Omental fat pad (tissue), 4 donors: ENCODE measurements around the gene ESR1. TPM values are rescaled to one million over a fixed set of nuclear protein-coding genes. Genes with fewer than 3 reads are reported as not detected.
"Not testable (repeated sequence)": the region's sequence is repeated elsewhere in the genome, so short reads cannot be mapped to it uniquely, and the experiment has no call there.

ENCODE experiments used
- ATAC-seq: fragments of 150-250 bp; one replicate; pipeline ENCODE4 v1.9.1; 2016; ENCODE audit warnings: mild to moderate bottlenecking, moderate library complexity; ENCODE audit not compliant: low FRiP score
- DNase-seq: peaks from one replicate; pipeline ENCODE4 v3.0.0-alpha.2; 2019; ENCODE audit warnings: low spot score
- total RNA-seq, 4 donors: library from RNA; depleted of rRNA; stranded (reverse); fragments of >200 nt; gene quantifications; one replicate each; pipeline ENCODE4 v1.1.0, GENCODE V29; 2016
- TF ChIP-seq, protein P1 (sequence below), 3 donors: fragments of 450-650 bp; IDR thresholded peaks; one replicate each; pipeline ENCODE4 v1.5.1; 2016 to 2017; ENCODE audit warnings: antibody characterized with exemption in 3 of 3, mild to moderate bottlenecking in 3 of 3, moderate library complexity in 2 of 3

The ESR1 gene
- total RNA-seq, 4 donors from 2014 or later: 2.3 to 4.9 (median 3.8) TPM

DNA sequence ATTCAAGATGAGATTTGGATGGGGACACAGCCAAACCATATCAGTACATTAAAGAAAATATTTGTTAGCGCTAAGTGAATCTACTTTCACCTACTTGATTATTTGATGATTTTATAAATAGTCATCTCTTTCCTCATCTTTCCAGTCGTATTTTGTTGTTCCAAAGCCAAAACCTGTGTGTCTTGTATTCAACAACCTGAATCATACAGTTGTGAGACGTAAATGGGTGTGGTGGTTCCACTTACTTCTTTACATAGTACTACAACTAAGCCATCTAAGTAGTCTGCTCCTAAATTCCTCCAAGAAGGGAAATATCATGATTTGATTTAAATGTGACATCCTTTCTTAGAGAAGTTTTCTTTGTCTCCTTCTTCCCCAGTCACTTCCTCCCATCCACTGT is 132.8 kb downstream of the ESR1 start:
- TF ChIP-seq, protein P1, sequence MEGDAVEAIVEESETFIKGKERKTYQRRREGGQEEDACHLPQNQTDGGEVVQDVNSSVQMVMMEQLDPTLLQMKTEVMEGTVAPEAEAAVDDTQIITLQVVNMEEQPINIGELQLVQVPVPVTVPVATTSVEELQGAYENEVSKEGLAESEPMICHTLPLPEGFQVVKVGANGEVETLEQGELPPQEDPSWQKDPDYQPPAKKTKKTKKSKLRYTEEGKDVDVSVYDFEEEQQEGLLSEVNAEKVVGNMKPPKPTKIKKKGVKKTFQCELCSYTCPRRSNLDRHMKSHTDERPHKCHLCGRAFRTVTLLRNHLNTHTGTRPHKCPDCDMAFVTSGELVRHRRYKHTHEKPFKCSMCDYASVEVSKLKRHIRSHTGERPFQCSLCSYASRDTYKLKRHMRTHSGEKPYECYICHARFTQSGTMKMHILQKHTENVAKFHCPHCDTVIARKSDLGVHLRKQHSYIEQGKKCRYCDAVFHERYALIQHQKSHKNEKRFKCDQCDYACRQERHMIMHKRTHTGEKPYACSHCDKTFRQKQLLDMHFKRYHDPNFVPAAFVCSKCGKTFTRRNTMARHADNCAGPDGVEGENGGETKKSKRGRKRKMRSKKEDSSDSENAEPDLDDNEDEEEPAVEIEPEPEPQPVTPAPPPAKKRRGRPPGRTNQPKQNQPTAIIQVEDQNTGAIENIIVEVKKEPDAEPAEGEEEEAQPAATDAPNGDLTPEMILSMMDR (IDR thresholded peaks at IDR 0.05): no peak
- ATAC-seq (no peak), DNase-seq (no peak)

DNA sequence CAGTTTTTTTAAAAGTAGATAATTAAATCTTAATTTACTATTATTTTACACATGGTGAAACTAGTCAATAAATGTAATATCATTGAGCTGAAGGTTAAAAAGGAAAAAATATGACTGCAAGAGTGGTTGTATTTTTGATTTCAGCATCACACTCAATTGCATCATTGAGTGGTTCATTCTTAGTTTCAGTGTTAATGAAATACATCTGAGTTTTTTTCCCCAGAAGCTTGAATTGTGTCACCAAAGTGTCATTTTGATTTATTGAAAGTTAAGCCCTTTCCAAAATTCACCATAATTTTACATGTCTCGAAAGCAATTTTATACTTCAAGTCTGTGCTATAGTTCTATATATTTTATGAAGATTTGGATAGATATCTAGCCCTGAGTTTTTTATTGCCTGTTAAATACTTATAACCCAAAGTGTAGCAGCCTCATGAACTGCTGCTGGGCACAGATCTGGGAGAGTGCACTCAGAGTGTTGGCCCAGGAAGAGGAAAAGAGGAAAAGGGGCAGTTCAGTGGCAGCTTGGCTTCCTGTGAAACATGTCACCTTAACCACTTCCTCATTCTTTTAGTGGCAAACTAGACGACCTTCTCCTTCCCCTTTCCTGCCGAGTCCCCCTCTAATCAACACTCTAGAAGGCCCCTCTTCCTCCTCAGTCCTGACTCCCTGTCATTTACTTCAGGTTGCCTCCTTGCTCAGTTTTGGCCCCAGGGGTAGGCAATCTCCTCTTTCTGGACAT is 140.7 kb downstream of the ESR1 start:
- no peak for DNase-seq
- no peak for ATAC-seq
- TF ChIP-seq, protein P1 (IDR thresholded peaks at IDR 0.05): no peak

DNA sequence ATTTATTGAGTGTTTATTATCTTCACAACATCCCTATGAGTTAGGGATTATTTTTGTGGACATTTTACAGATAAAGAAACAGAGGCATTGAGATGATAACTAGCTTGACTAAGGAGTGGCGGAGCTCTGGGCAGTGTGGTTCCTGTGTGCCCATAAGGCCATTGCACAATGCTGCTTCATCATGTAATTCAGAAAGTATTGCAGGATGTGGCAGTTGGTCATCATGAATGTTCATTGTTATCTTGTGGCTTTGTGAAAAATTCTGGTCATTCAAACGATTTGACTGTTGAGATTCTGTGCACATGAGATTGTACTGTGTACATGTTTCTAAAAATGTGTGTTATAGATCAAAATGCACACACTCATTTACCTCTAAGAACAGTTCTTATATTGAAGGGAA is 150.8 kb downstream of the ESR1 start:
- ATAC-seq: no peak
- TF ChIP-seq, protein P1 (IDR thresholded peaks at IDR 0.05): no peak

DNA sequence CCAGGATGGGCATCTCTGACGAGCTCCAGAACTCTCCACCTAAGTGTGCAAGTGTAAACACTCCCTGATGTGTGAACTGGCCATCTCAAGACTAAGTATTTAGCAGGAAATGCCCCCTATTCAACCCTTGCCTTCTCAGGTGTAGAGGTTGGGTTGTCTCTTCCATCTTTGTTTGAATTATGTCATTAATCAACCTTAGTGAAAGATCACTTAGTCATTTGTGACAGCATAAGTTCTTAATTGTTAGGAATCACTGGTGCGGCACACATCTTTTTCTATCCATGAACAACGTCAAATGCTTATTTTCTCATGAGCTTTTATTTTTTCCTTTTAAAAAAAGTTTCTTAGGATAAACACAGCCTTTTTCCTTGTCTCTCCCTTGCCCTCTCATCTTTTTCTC is 151.6 kb downstream of the ESR1 start:
- no peak for ATAC-seq
- TF ChIP-seq, protein P1 (IDR thresholded peaks at IDR 0.05): no peak
- DNase-seq: no peak

More for the DNA sequence above, 150.8 kb downstream of the ESR1 start:
- DNase-seq: no peak

DNA sequence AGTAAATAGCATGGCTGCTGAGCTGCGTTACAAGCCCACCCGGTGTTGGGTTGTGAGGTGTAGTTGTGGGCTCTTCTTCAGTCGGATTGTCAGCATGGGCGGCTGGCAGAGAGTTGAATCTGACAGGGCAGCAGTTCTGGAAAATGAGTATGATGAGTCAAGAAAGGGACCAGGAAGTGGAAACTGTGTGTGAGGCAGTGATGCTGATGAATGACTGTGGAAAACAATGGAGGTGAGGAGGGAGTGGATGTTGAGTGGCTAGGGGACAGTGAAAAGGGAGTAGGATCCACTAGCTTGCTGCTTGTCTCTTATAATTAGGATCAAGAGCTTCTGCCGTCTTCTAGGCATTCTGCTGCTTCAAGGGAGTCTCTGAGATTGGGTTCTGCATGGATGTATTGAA is 154.3 kb downstream of the ESR1 start:
- TF ChIP-seq, protein P1 (IDR thresholded peaks at IDR 0.05): no peak
- DNase-seq (no peak), ATAC-seq (no peak)

DNA sequence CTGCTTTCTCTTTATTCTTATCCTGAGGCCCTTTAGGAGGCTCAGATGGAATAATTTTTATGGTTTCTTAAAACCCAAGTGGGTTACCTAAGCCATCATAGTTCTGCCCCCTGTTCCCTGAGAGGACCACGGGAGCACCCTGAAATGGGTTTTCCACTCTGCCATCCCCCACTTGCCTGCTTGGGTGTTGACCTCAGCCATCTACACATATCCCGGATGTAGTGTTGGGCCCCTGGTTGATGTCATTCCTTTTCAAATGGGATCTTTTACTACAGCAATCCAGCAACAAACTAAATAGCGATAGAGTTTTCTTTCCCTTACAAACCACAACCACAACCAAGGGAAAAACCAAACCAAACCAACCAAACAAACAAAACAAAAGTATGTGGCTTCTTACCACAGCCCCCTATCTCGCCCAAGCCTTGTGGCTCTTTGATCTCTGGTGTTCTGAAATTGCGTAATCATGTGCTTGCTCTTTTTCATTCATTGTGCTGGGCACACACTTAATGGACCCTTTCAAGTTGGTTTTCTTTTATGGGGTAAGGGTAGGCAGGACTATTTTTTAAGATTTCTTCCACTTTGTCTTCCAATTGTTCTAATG is 154.9 kb downstream of the ESR1 start:
- ATAC-seq: no peak
- no peak for DNase-seq
- TF ChIP-seq, protein P1 (IDR thresholded peaks at IDR 0.05): no peak

DNA sequence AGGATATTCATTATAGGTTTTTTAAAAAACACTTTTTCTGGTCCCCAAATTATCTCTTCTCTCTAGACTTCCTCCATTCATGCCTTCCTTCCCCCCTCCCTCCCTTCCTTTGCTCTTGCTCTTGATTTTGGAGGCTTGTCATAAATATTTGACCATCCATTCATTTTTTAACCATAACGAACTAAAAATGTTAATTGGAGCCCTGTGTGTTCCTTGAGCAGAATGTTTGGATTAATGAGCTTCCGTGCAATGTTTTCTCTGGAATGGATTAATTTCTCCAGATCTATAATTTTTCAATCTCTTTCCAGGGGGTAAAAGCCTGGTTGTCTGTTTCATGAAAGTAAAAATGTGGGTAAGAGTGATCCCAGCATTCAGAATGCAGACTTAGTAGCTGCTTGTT is 155.5 kb downstream of the ESR1 start:
- DNase-seq (no peak), ATAC-seq (no peak)
- TF ChIP-seq, protein P1 (IDR thresholded peaks at IDR 0.05): no peak

DNA sequence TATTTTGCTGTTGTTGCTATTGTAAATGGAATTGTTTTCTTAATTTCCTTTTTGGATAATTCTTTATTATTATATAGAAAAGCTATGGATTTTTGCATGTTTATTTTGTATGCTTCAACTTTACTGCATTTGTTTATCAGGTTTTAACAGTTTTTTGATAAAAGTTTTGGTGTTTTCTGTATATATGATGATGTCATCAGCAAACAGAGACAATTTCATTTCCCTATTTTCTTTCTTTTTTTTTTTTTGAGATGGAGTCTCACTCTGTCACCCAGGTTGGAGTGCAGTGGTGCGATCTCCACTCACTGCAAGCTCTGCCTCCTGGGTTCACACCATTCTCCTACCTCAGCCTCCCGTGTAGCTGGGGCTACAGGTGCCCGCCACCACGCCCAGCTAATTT is 156.9 kb downstream of the ESR1 start:
- not testable (repeated sequence) for ATAC-seq, DNase-seq
